ENCODE results near the gene B4GALNT3. TPM values are rescaled to one million over a fixed set of nuclear protein-coding genes. Genes with fewer than 3 reads are reported as not detected.

The B4GALNT3 gene
- total RNA-seq, 1 experiment from 2014 or later = 23.3 TPM

DNA sequence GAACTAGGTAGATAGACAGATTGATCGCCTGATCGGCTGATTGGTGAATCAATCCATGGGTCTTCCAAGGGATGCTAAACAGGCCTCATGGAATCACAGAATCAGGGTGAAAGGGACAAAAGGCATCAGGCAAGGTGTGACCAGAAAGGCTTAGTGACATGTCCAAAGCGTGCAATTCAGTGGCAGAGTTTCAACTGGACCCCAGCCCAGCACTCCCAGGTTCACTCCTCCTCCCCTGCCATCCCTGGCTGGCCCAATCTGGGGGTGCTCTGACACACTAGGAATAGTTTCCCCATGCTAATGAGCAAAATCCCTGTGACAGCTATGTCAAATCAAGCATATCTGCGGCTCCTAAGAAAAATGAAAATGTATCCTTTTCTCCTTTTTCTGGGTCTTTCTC lies 153.1 kb downstream of the B4GALNT3 start:
- Histone ChIP-seq H2BK5ac (ENCODE audit: insufficient read length, low read length) (no peak overlapping the region), H3K56ac (ENCODE audit: insufficient read length, low read depth, low read length) (no peak overlapping the region), H3K27ac (ENCODE audit: insufficient read length, low read depth, low read length) (no peak overlapping the region), H3K79me1 (ENCODE audit: insufficient read depth, low read depth, low read length, poor library complexity, severe bottlenecking) (no peaks in the 10 kb centered on the region), H3K4me2 (ENCODE audit: insufficient read depth, insufficient read length, low read length) (no peak overlapping the region), H4K91ac (ENCODE audit: insufficient read length, low read depth, low read length) (no peak overlapping the region), H3K23me2 (ENCODE audit: insufficient read length, low read depth, low read length, poor library complexity, severe bottlenecking) (no peaks in the 10 kb centered on the region), H2AK5ac (ENCODE audit: insufficient read length, low read length) (no peak overlapping the region), H3K27me3 (ENCODE audit: insufficient read depth, low read length) (no peaks in the 10 kb centered on the region), H3K14ac (ENCODE audit: insufficient read depth, low read length) (no peak overlapping the region), H4K20me1 (ENCODE audit: control insufficient read depth, insufficient read depth, insufficient read length) (no peaks in the 10 kb centered on the region), H3K79me2 (ENCODE audit: insufficient read depth, low read length) (no peaks in the 10 kb centered on the region), H2AFZ (ENCODE audit: low read length) (no peak overlapping the region), H3K18ac (ENCODE audit: insufficient read length, low read depth, low read length) (no peak overlapping the region), H4K5ac (ENCODE audit: insufficient read length, low read depth, low read length) (no peak overlapping the region), H3K4me1 (ENCODE audit: insufficient read depth, low read length) (no peaks in the 10 kb centered on the region), H3K23ac (ENCODE audit: insufficient read length, low read depth, low read length) (no peak overlapping the region), H3K9ac (ENCODE audit: extremely low read depth, insufficient read length, low read length) (no peak overlapping the region), H3K9me3 (ENCODE audit: control insufficient read depth, low read depth, low read length) (no peaks in the 10 kb centered on the region), H3K4ac (ENCODE audit: low read depth, low read length) (no peak overlapping the region), H2BK12ac (ENCODE audit: insufficient read length, low read depth, low read length) (no peak overlapping the region), H2BK120ac (ENCODE audit: low read depth, low read length, poor library complexity, severe bottlenecking) (no peak overlapping the region), H3T11ph (ENCODE audit: low read length) (no peak overlapping the region), H4K8ac (replicated peaks; ENCODE audit: insufficient read length, low read depth, low read length) (no peak overlapping the region), H2BK15ac (ENCODE audit: low read depth, low read length) (no peak overlapping the region), H2BK20ac (ENCODE audit: low read depth, low read length, poor library complexity, severe bottlenecking) (no peak overlapping the region)
- H3K27me3 Mint-ChIP-seq (ENCODE audit: low read depth) = peaks cover 6% of the 10 kb centered on the region
- no CpG with 5 or more reads among the region's 4 CpGs for WGBS (ENCODE audit: extremely low coverage, insufficient read length, low lambda C conversion rate)
- no peaks in the 10 kb centered on the region for H3K9me3 Mint-ChIP-seq
- no peak for DNase-seq
- no peaks in the 10 kb centered on the region for H3K36me3 Mint-ChIP-seq (ENCODE audit: insufficient read depth in 1 of 3, low read depth in 3 of 3)
- H3K27ac Mint-ChIP-seq = no peak overlapping the region
- TF ChIP-seq, protein P1, sequence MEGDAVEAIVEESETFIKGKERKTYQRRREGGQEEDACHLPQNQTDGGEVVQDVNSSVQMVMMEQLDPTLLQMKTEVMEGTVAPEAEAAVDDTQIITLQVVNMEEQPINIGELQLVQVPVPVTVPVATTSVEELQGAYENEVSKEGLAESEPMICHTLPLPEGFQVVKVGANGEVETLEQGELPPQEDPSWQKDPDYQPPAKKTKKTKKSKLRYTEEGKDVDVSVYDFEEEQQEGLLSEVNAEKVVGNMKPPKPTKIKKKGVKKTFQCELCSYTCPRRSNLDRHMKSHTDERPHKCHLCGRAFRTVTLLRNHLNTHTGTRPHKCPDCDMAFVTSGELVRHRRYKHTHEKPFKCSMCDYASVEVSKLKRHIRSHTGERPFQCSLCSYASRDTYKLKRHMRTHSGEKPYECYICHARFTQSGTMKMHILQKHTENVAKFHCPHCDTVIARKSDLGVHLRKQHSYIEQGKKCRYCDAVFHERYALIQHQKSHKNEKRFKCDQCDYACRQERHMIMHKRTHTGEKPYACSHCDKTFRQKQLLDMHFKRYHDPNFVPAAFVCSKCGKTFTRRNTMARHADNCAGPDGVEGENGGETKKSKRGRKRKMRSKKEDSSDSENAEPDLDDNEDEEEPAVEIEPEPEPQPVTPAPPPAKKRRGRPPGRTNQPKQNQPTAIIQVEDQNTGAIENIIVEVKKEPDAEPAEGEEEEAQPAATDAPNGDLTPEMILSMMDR (conservative IDR thresholded peaks at IDR 0.05) = no peak
- peaks cover 12 to 13% of the 10 kb centered on the region in 2 experiments for H3K4me1 Mint-ChIP-seq
- H3K4me3 Mint-ChIP-seq = no peak overlapping the region

Other genes with a start within 250 kb of the B4GALNT3 start
- 0.17 and 0.20 TPM in 2 replicates for gene SLC6A12, start 245.8 kb upstream of the B4GALNT3 start, total RNA-seq (2021)
- gene SLC6A13, start 197.1 kb upstream of the B4GALNT3 start, total RNA-seq (2021) = not detected in 2 replicates
- 56.9 and 60.7 TPM in 2 replicates for gene KDM5A, start 70.6 kb upstream of the B4GALNT3 start, total RNA-seq (2021)
- gene CCDC77, start 58.3 kb upstream of the B4GALNT3 start, total RNA-seq (2021) = 20.2 and 21.9 TPM in 2 replicates
- gene NINJ2, start 203.5 kb downstream of the B4GALNT3 start, total RNA-seq (2021) = 0.24 and 0.77 TPM in 2 replicates

Measured in H9 (cell line).